HCT116 (cell line): ENCODE measurements around the gene TRIM66. TPM values are rescaled to one million over a fixed set of nuclear protein-coding genes. Genes with fewer than 3 reads are reported as not detected.

Experiments used
- ATAC-seq: fragments of 200-7000 bp; cut with Tn5 transposase; 2 replicates; pipeline ENCODE4 v1.9.1; 2020; ENCODE audit warnings: mild to moderate bottlenecking, moderate library complexity
- BruUV-seq: library from RNA; stranded (reverse); fragments of 400-500 nt; replicated peaks from 2 replicates; lab custom pipeline; 2021; lab: Mats Ljungman, UMichigan
- CTCF ChIA-PET: fragments of 300-600 bp; sonication (Branson Sonifier 250); formaldehyde crosslinking; loops from one replicate; lab custom pipeline; 2021; ENCODE audit warnings: antibody characterized with exemption; lab: Charles Lee
- POLR2A ChIA-PET: fragments of 300-600, 350-600 bp; sonication (Branson Sonifier 250); formaldehyde crosslinking; loops from one replicate; lab custom pipeline; 2021; ENCODE audit warnings: antibody characterized with exemption; lab: Charles Lee
- RAD21 ChIA-PET, 2 experiments: fragments of 300-600 bp; sonication (Branson Sonifier 250); formaldehyde crosslinking; loops; one replicate each; lab custom pipeline; 2023; ENCODE audit warnings: low total read pairs in 2 of 2; ENCODE audit not compliant: uncharacterized antibody in 2 of 2, unreplicated experiment in 2 of 2, low non-redundant PET in 1 of 2; lab: Charles Lee
- DNase-seq: peaks from one replicate; pipeline ENCODE4 v3.0.0-alpha.2; 2010; ENCODE audit warnings: low read depth, low spot score
- H2AFZ ChIP-seq: fragments of 200-600 bp; shearing (Covaris generic), sonication (generic); 2 replicates; pipeline ENCODE4 v1.6.1; 2017; ENCODE audit warnings: low read depth, mixed run types, mixed read lengths, antibody characterized with exemption, low read length; ENCODE audit not compliant: poor library complexity, severe bottlenecking
- H3K27ac ChIP-seq: 2 replicates; pipeline ENCODE4 v1.5.1; 2012; ENCODE audit warnings: low read depth, low read length
- H3K27me3 ChIP-seq: fragments of 200-600 bp; sonication (generic); 2 replicates; pipeline ENCODE4 v1.6.1; 2016; ENCODE audit warnings: mixed run types, low read length, mixed read lengths; ENCODE audit not compliant: insufficient read depth
- H3K36me3 ChIP-seq, 2 experiments: fragments of 200-500 bp in 1 of 2; fragments of 200-600 bp in 1 of 2; sonication (Bioruptor generic) in 1 of 2; sonication (generic) in 1 of 2; 2 replicates each; pipeline versions ENCODE4 v1.5.1 to v1.6.1; 2014 to 2016; ENCODE audit warnings: low read length in 2 of 2, inconsistent platforms in 1 of 2, mixed read lengths in 1 of 2, mixed run types in 1 of 2; ENCODE audit not compliant: insufficient read depth in 2 of 2, control insufficient read depth in 1 of 2
- H3K4me1 ChIP-seq, 2 experiments: fragments of 200-600 bp in 1 of 2; sonication (generic) in 1 of 2; 2 replicates each; pipeline versions ENCODE4 v1.5.1 to v1.6.1; 2012 to 2017; ENCODE audit warnings: low read length in 2 of 2, inconsistent platforms in 1 of 2, mild to moderate bottlenecking in 1 of 2, mixed read lengths in 1 of 2, mixed run types in 1 of 2, moderate library complexity in 1 of 2; ENCODE audit not compliant: insufficient read depth in 2 of 2, control insufficient read depth in 1 of 2
- H3K4me2 ChIP-seq: fragments of 200-600 bp; sonication (generic); 2 replicates; pipeline ENCODE4 v1.6.1; 2017; ENCODE audit warnings: mixed run types, low read length, mixed read lengths
- H3K4me3 ChIP-seq, 2 experiments: fragments of 200-600 bp in 1 of 2; sonication (generic) in 1 of 2; replicated peaks in 1 of 2; 2 replicates each; pipeline ENCODE4 v1.5.1; 2011 to 2016; ENCODE audit warnings: low read length in 2 of 2, control low read depth in 1 of 2, low read depth in 1 of 2, mild to moderate bottlenecking in 1 of 2, mixed read lengths in 1 of 2, mixed run types in 1 of 2
- H3K79me2 ChIP-seq: fragments of 200-600 bp; sonication (generic); 2 replicates; pipeline ENCODE4 v1.6.1; 2017; ENCODE audit warnings: mild to moderate bottlenecking, mixed run types, low read length, moderate library complexity, mixed read lengths; ENCODE audit not compliant: insufficient read depth
- H3K9ac ChIP-seq: fragments of 200-600 bp; sonication (generic); 2 replicates; pipeline ENCODE4 v1.6.1; 2016; ENCODE audit warnings: low read length, mixed read lengths
- H3K9me2 ChIP-seq: fragments of 200-600 bp; sonication (generic), shearing (Covaris generic); 2 replicates; pipeline ENCODE4 v1.6.1; 2017; ENCODE audit warnings: mixed run types, mild to moderate bottlenecking, moderate library complexity; ENCODE audit not compliant: insufficient read depth
- H3K9me3 ChIP-seq, 2 experiments: fragments of 200-500 bp in 1 of 2; fragments of 200-600 bp in 1 of 2; sonication (Bioruptor generic) in 1 of 2; sonication (generic) in 1 of 2; 2 replicates each; pipeline ENCODE4 v1.6.1; 2014 to 2017; ENCODE audit warnings: low read length in 2 of 2, mixed read lengths in 2 of 2, inconsistent platforms in 1 of 2, low read depth in 1 of 2, mild to moderate bottlenecking in 1 of 2, mixed run types in 1 of 2, moderate library complexity in 1 of 2; ENCODE audit not compliant: control insufficient read depth in 1 of 2, insufficient read depth in 1 of 2
- H4K20me1 ChIP-seq: fragments of 200-600 bp; sonication (generic), shearing (Covaris generic); 2 replicates; pipeline ENCODE4 v1.6.1; 2017; ENCODE audit warnings: mixed run types, mild to moderate bottlenecking, moderate library complexity; ENCODE audit not compliant: insufficient read depth
- ATF3 ChIP-seq: IDR thresholded peaks from 2 replicates; pipeline ENCODE4 v1.6.1; 2012
- CBX3 ChIP-seq: IDR thresholded peaks from 2 replicates; pipeline ENCODE4 v1.6.1; 2012; ENCODE audit warnings: low read depth
- CEBPB ChIP-seq: IDR thresholded peaks from 2 replicates; pipeline ENCODE4 v1.6.1; 2012; ENCODE audit warnings: low read depth
- EGR1 ChIP-seq: IDR thresholded peaks from 2 replicates; pipeline ENCODE4 v1.6.1; 2012; ENCODE audit warnings: low read depth
- ELF1 ChIP-seq: IDR thresholded peaks from 2 replicates; pipeline ENCODE4 v1.6.1; 2012; ENCODE audit warnings: low read depth, borderline replicate concordance
- FOSL1 ChIP-seq: IDR thresholded peaks from 2 replicates; pipeline ENCODE4 v1.6.1; 2012; ENCODE audit warnings: low read depth
- POLR2A ChIP-seq: IDR thresholded peaks from 2 replicates; pipeline ENCODE4 v1.7.0; 2011; ENCODE audit warnings: borderline replicate concordance; ENCODE audit not compliant: insufficient read depth, insufficient read length; ENCODE audit errors: extremely low read depth
- RAD21 ChIP-seq: IDR thresholded peaks from 2 replicates; pipeline ENCODE4 v1.6.1; 2012; ENCODE audit warnings: low read depth, mild to moderate bottlenecking
- REST ChIP-seq: IDR thresholded peaks from 2 replicates; pipeline ENCODE4 v1.6.1; 2012; ENCODE audit warnings: low read depth
- SIN3A ChIP-seq: IDR thresholded peaks from 2 replicates; pipeline ENCODE4 v1.6.1; 2012; ENCODE audit warnings: low read depth
- SRF ChIP-seq: IDR thresholded peaks from 2 replicates; pipeline ENCODE4 v1.6.1; 2012; ENCODE audit warnings: low read depth
- TCF7L2 ChIP-seq: IDR thresholded peaks from 2 replicates; pipeline ENCODE4 v1.7.0; 2011; ENCODE audit warnings: borderline replicate concordance, inconsistent platforms; ENCODE audit not compliant: insufficient read depth, insufficient read length; ENCODE audit errors: extremely low read depth
- YY1 ChIP-seq: IDR thresholded peaks from 2 replicates; pipeline ENCODE4 v1.6.1; 2011; ENCODE audit warnings: low read length, low read depth, moderate library complexity, mild to moderate bottlenecking; ENCODE audit not compliant: insufficient replicate concordance; ENCODE audit errors: extremely low read depth
- ZBTB33 ChIP-seq: IDR thresholded peaks from 2 replicates; pipeline ENCODE4 v1.6.1; 2011; ENCODE audit warnings: mild to moderate bottlenecking, low read length, moderate library complexity; ENCODE audit not compliant: insufficient replicate concordance; ENCODE audit errors: extremely low read depth
- ZFX ChIP-seq: fragments of 450-650 bp; IDR thresholded peaks from 2 replicates; pipeline ENCODE4 v1.6.1; 2017
- ZNF274 ChIP-seq: fragments of 200-500 bp; sonication (Bioruptor generic); IDR thresholded peaks from 2 replicates; pipeline ENCODE4 v1.6.1; 2014; ENCODE audit warnings: mild to moderate bottlenecking, low read depth, low read length, inconsistent platforms
- intact Hi-C: fragments of 100-400 bp; cut with micrococcal nuclease; formaldehyde crosslinking; loops from 2 replicates; pipeline ENCODE4 v1.10.0; 2022
- total RNA-seq: library from RNA; stranded (reverse); gene quantifications from one replicate; pipeline ENCODE4 v1.2.1, GENCODE V29; 2021; ENCODE audit not compliant: unreplicated experiment
- TF ChIP-seq, protein P1 (sequence below), 3 experiments: fragments of 200-600 bp in 1 of 3; sonication (generic) in 1 of 3; IDR thresholded peaks in 2 of 3; conservative IDR thresholded peaks in 1 of 3; 2 replicates each; pipeline ENCODE4 v1.5.1; 2012 to 2017; ENCODE audit warnings: low read depth in 2 of 3, low read length in 2 of 3, antibody characterized with exemption in 1 of 3, borderline replicate concordance in 1 of 3, control low read depth in 1 of 3, mild to moderate bottlenecking in 1 of 3, mixed read lengths in 1 of 3, mixed run types in 1 of 3, moderate library complexity in 1 of 3; ENCODE audit not compliant: insufficient read depth in 1 of 3

The TRIM66 gene
- total RNA-seq, 1 experiment from 2014 or later: 24.8 TPM

DNA sequence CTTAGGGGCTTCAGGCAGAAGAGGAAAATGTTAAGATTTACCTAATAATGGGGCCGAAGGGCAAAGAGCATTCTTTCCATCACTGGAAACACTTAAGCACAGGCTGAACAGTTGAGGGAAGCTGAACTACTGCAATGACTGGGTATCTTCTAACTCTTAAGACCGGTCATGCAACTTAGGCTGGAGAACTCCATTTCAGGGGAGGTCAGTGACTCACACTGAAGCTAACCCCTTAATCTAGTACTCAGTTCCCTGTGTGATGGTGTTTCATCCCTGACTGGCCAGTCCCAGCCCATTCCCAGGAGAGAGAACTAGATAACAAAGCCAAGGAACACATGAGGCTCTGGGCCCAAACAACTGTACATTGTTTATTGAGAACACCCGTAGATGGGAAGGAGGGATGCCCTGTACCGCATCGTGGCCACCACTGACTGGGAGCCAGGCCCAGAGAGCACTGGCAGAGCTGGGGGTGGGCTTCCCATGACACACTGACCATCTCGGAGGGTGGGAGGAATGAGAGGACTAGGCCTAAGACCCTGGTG, 10.6 kb upstream of the TRIM66 start:
- CTCF ChIA-PET: no interaction called here
- Histone ChIP-seq H3K27me3 (no peaks in the 10 kb centered on the region), H3K9ac (no peak overlapping the region), H3K9me3 (no peaks in the 10 kb centered on the region), H3K4me1 (peaks cover 5 to 16% of the 10 kb centered on the region in 2 experiments; a peak in 3 of 4 replicates), H3K79me2 (peaks cover 21% of the 10 kb centered on the region), H2AFZ (no peak overlapping the region), H3K4me3 (no peak overlapping the region), H4K20me1 (no peaks in the 10 kb centered on the region), H3K4me2 (no peak overlapping the region), H3K36me3 (peaks cover 0 to 11% of the 10 kb centered on the region in 2 experiments; a peak in 1 of 4 replicates), H3K27ac (no peak overlapping the region), H3K9me2 (no peaks in the 10 kb centered on the region)
- ATAC-seq: no peak
- no peak for DNase-seq
- POLR2A ChIA-PET: no interaction called here
- intact Hi-C loops: no loop called here
- TF ChIP-seq EGR1 (no peak), ATF3 (no peak), ZNF274 (no peak), YY1 (no peak), FOSL1 (no peak), ELF1 (no peak), SIN3A (no peak), ZFX (no peak), SRF (no peak), RAD21 (no peak), ZBTB33 (no peak), POLR2A (no peak), TCF7L2 (no peak), REST (no peak), CBX3 (no peak), CEBPB (no peak)
- TF ChIP-seq, protein P1, sequence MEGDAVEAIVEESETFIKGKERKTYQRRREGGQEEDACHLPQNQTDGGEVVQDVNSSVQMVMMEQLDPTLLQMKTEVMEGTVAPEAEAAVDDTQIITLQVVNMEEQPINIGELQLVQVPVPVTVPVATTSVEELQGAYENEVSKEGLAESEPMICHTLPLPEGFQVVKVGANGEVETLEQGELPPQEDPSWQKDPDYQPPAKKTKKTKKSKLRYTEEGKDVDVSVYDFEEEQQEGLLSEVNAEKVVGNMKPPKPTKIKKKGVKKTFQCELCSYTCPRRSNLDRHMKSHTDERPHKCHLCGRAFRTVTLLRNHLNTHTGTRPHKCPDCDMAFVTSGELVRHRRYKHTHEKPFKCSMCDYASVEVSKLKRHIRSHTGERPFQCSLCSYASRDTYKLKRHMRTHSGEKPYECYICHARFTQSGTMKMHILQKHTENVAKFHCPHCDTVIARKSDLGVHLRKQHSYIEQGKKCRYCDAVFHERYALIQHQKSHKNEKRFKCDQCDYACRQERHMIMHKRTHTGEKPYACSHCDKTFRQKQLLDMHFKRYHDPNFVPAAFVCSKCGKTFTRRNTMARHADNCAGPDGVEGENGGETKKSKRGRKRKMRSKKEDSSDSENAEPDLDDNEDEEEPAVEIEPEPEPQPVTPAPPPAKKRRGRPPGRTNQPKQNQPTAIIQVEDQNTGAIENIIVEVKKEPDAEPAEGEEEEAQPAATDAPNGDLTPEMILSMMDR (IDR thresholded peaks at IDR 0.05 in 2 of 3, conservative IDR thresholded peaks at IDR 0.05 in 1 of 3; ENCODE audit: borderline replicate concordance in 1 of 3, insufficient read depth in 1 of 3, low read depth in 2 of 3, low read length in 2 of 3): no peak
- RAD21 ChIA-PET: no interaction called here
- no TSS peak for BruUV-seq
